Measurements from ENCODE around the gene PKM. TPM values are rescaled to one million over a fixed set of nuclear protein-coding genes. Genes with fewer than 3 reads are reported as not detected.

Gene PKM
- total and polyA plus RNA-seq, 4 donors: 12.9 to 61.2 (median 29.7) TPM

DNA sequence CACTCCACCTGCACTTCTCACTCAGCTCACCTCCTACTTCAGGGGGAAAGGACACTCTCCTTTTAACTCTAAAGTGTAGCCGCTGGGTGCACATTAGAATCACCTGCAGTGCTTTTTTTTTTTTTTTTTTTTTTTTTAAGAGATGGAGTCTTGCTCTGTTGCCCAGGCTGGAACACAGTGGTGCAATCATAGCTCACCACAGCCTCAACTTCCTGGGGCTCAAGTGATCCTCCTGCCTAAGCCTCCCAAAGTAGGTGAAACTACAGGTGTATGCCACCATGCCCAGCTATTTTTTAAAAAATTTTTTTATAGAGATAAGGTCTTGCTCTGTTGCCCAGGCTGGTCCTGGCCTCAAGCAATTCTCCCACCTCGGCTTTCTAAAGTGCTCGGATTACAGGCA, 54.2 kb downstream of the PKM start:
- no peak overlapping the region for H3K27ac ChIP-seq (ENCODE audit: low read depth in 1 of 2, low read length in 2 of 2)
- TF ChIP-seq RXRA (IDR thresholded peaks at IDR 0.05): no peak
- TF ChIP-seq HNF4G (IDR thresholded peaks at IDR 0.05): no peak
- TF ChIP-seq JUND (IDR thresholded peaks at IDR 0.05): no peak
- TF ChIP-seq NR2F2 (IDR thresholded peaks at IDR 0.05): no peak
- TF ChIP-seq FOXA2 (IDR thresholded peaks at IDR 0.05): no peak
- no peak for TF ChIP-seq HNF4A (conservative IDR thresholded peaks at IDR 0.05)
- TF ChIP-seq, protein P1, sequence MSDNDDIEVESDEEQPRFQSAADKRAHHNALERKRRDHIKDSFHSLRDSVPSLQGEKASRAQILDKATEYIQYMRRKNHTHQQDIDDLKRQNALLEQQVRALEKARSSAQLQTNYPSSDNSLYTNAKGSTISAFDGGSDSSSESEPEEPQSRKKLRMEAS (IDR thresholded peaks at IDR 0.05): no peak
- TF ChIP-seq TAF1 (conservative IDR thresholded peaks at IDR 0.05): no peak
- H3K27me3 ChIP-seq (ENCODE audit: control insufficient read depth in 4 of 4, insufficient read depth in 4 of 4, low read length in 3 of 4): peaks cover 0 to 8% (median 0%) of the 10 kb centered on the region in 4 donors
- H3K9me3 ChIP-seq (ENCODE audit: control insufficient read depth in 4 of 4, low read length in 3 of 4): no peaks in the 10 kb centered on the region
- no peak overlapping the region for H3K4me3 ChIP-seq (ENCODE audit: low read depth in 1 of 3, low read length in 3 of 3)
- no peak overlapping the region for H3K9ac ChIP-seq (ENCODE audit: low read depth in 1 of 2, low read length in 2 of 2)
- WGBS: 85% methylated on average over 3 of the region's 3 CpGs
- no peak for DNase-seq (ENCODE audit: low spot score)
- H3K4me1 ChIP-seq (ENCODE audit: control insufficient read depth in 4 of 4, insufficient read depth in 4 of 4, low read length in 3 of 4): no peaks in the 10 kb centered on the region
- no peaks in the 10 kb centered on the region for H3K36me3 ChIP-seq (ENCODE audit: control insufficient read depth in 4 of 4, insufficient read depth in 3 of 4, low read depth in 1 of 4, low read length in 3 of 4)

DNA sequence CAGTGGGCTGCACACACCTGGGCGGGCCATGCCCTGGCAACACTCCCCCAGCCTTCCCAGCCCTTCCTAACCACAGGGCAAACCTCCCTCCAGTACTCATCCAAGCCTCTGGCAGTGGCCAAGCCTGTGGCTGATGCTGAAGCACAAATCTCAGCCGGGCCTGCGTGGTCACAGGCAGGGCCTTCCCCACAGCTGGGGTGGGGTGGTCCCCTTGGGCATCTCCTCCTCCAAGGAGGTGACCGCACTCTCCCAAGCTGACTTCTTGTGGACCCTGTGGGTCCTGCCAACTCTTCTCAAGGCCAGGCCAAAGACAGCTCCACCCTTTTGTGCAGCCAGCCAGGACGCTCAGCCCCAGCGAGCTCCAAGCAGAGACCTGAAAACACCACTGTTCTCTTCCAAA, 54.8 kb downstream of the PKM start:
- 91% methylated on average over 6 of the region's 6 CpGs for WGBS
- H3K9ac ChIP-seq (ENCODE audit: low read depth in 1 of 2, low read length in 2 of 2): no peak overlapping the region
- no peaks in the 10 kb centered on the region for H3K4me1 ChIP-seq (ENCODE audit: control insufficient read depth in 4 of 4, insufficient read depth in 4 of 4, low read length in 3 of 4)
- no peaks in the 10 kb centered on the region for H3K36me3 ChIP-seq (ENCODE audit: control insufficient read depth in 4 of 4, insufficient read depth in 3 of 4, low read depth in 1 of 4, low read length in 3 of 4)
- H3K27me3 ChIP-seq (ENCODE audit: control insufficient read depth in 4 of 4, insufficient read depth in 4 of 4, low read length in 3 of 4): peaks cover 0 to 8% (median 0%) of the 10 kb centered on the region in 4 donors
- TF ChIP-seq TAF1 (conservative IDR thresholded peaks at IDR 0.05) (no peak), YY1 (IDR thresholded peaks at IDR 0.05) (no peak), FOXA1 (IDR thresholded peaks at IDR 0.05) (no peak), GABPA (IDR thresholded peaks at IDR 0.05 in 1 of 2, conservative IDR thresholded peaks at IDR 0.05 in 1 of 2) (no peak), HNF4A (conservative IDR thresholded peaks at IDR 0.05) (no peak), HNF4G (IDR thresholded peaks at IDR 0.05) (no peak), NR2F2 (IDR thresholded peaks at IDR 0.05) (no peak), RAD21 (IDR thresholded peaks at IDR 0.05) (no peak), FOXA2 (IDR thresholded peaks at IDR 0.05) (no peak), RXRA (IDR thresholded peaks at IDR 0.05) (no peak), SP1 (IDR thresholded peaks at IDR 0.05) (no peak), EGR1 (IDR thresholded peaks at IDR 0.05; ENCODE audit: low read depth in 2 of 2) (no peak)
- TF ChIP-seq, protein P2, sequence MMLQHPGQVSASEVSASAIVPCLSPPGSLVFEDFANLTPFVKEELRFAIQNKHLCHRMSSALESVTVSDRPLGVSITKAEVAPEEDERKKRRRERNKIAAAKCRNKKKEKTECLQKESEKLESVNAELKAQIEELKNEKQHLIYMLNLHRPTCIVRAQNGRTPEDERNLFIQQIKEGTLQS (IDR thresholded peaks at IDR 0.05): no peak
- TF ChIP-seq, protein P3, sequence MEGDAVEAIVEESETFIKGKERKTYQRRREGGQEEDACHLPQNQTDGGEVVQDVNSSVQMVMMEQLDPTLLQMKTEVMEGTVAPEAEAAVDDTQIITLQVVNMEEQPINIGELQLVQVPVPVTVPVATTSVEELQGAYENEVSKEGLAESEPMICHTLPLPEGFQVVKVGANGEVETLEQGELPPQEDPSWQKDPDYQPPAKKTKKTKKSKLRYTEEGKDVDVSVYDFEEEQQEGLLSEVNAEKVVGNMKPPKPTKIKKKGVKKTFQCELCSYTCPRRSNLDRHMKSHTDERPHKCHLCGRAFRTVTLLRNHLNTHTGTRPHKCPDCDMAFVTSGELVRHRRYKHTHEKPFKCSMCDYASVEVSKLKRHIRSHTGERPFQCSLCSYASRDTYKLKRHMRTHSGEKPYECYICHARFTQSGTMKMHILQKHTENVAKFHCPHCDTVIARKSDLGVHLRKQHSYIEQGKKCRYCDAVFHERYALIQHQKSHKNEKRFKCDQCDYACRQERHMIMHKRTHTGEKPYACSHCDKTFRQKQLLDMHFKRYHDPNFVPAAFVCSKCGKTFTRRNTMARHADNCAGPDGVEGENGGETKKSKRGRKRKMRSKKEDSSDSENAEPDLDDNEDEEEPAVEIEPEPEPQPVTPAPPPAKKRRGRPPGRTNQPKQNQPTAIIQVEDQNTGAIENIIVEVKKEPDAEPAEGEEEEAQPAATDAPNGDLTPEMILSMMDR (IDR thresholded peaks at IDR 0.05; ENCODE audit: low read depth, low read length, missing input control): no peak
- TF ChIP-seq, protein P4, sequence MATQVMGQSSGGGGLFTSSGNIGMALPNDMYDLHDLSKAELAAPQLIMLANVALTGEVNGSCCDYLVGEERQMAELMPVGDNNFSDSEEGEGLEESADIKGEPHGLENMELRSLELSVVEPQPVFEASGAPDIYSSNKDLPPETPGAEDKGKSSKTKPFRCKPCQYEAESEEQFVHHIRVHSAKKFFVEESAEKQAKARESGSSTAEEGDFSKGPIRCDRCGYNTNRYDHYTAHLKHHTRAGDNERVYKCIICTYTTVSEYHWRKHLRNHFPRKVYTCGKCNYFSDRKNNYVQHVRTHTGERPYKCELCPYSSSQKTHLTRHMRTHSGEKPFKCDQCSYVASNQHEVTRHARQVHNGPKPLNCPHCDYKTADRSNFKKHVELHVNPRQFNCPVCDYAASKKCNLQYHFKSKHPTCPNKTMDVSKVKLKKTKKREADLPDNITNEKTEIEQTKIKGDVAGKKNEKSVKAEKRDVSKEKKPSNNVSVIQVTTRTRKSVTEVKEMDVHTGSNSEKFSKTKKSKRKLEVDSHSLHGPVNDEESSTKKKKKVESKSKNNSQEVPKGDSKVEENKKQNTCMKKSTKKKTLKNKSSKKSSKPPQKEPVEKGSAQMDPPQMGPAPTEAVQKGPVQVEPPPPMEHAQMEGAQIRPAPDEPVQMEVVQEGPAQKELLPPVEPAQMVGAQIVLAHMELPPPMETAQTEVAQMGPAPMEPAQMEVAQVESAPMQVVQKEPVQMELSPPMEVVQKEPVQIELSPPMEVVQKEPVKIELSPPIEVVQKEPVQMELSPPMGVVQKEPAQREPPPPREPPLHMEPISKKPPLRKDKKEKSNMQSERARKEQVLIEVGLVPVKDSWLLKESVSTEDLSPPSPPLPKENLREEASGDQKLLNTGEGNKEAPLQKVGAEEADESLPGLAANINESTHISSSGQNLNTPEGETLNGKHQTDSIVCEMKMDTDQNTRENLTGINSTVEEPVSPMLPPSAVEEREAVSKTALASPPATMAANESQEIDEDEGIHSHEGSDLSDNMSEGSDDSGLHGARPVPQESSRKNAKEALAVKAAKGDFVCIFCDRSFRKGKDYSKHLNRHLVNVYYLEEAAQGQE (IDR thresholded peaks at IDR 0.05): no peak
- TF ChIP-seq, protein P5, sequence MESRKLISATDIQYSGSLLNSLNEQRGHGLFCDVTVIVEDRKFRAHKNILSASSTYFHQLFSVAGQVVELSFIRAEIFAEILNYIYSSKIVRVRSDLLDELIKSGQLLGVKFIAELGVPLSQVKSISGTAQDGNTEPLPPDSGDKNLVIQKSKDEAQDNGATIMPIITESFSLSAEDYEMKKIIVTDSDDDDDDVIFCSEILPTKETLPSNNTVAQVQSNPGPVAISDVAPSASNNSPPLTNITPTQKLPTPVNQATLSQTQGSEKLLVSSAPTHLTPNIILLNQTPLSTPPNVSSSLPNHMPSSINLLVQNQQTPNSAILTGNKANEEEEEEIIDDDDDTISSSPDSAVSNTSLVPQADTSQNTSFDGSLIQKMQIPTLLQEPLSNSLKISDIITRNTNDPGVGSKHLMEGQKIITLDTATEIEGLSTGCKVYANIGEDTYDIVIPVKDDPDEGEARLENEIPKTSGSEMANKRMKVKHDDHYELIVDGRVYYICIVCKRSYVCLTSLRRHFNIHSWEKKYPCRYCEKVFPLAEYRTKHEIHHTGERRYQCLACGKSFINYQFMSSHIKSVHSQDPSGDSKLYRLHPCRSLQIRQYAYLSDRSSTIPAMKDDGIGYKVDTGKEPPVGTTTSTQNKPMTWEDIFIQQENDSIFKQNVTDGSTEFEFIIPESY (IDR thresholded peaks at IDR 0.05): no peak
- no peak for DNase-seq (ENCODE audit: low spot score)
- H3K9me3 ChIP-seq (ENCODE audit: control insufficient read depth in 4 of 4, low read length in 3 of 4): no peaks in the 10 kb centered on the region
- no peak overlapping the region for H3K4me3 ChIP-seq (ENCODE audit: low read depth in 1 of 3, low read length in 3 of 3)
- H3K27ac ChIP-seq (ENCODE audit: low read depth in 1 of 2, low read length in 2 of 2): no peak overlapping the region
